Large intestine (tissue), 3 donors: ENCODE measurements around the gene INPP4A. TPM values are rescaled to one million over a fixed set of nuclear protein-coding genes. Genes with fewer than 3 reads are reported as not detected.

Source experiments
- DNase-seq, 2 donors: peaks; one replicate each; pipeline versions ENCODE4 v3.0.0 to v3.0.0-alpha.2; 2013
- H3K27ac ChIP-seq: one replicate; pipeline ENCODE4 v1.5.1; 2013; ENCODE audit warnings: low read length
- H3K27me3 ChIP-seq: 2 replicates; pipeline ENCODE4 v1.6.1; 2013; ENCODE audit warnings: low read length; ENCODE audit not compliant: control insufficient read depth, insufficient read depth
- H3K36me3 ChIP-seq: 2 replicates; pipeline ENCODE4 v1.6.1; 2013; ENCODE audit warnings: low read length; ENCODE audit not compliant: control insufficient read depth, insufficient read depth
- H3K4me1 ChIP-seq: one replicate; pipeline ENCODE4 v1.6.1; 2013; ENCODE audit warnings: low read length; ENCODE audit not compliant: control insufficient read depth, insufficient read depth
- H3K4me3 ChIP-seq: one replicate; pipeline ENCODE4 v1.5.1; 2013; ENCODE audit warnings: low read length
- H3K9me3 ChIP-seq: one replicate; pipeline ENCODE4 v1.6.1; 2013; ENCODE audit warnings: mild to moderate bottlenecking, low read depth, low read length, moderate library complexity; ENCODE audit not compliant: control insufficient read depth
- WGBS: methylation state at CpG from one replicate; pipeline ENCODE4 v1.1.5; 2013; ENCODE audit warnings: low lambda C conversion rate; ENCODE audit not compliant: insufficient coverage; 5-methylcytosine and 5-hydroxymethylcytosine counted together
- polyA plus RNA-seq: library from polyadenylated mRNA; unstranded; fragments of 120-200 nt; gene quantifications from one replicate; pipeline ENCODE4 v1.2.1, GENCODE V29; 2013

Gene INPP4A
- polyA plus RNA-seq, 1 donor: 13.6 TPM

DNA sequence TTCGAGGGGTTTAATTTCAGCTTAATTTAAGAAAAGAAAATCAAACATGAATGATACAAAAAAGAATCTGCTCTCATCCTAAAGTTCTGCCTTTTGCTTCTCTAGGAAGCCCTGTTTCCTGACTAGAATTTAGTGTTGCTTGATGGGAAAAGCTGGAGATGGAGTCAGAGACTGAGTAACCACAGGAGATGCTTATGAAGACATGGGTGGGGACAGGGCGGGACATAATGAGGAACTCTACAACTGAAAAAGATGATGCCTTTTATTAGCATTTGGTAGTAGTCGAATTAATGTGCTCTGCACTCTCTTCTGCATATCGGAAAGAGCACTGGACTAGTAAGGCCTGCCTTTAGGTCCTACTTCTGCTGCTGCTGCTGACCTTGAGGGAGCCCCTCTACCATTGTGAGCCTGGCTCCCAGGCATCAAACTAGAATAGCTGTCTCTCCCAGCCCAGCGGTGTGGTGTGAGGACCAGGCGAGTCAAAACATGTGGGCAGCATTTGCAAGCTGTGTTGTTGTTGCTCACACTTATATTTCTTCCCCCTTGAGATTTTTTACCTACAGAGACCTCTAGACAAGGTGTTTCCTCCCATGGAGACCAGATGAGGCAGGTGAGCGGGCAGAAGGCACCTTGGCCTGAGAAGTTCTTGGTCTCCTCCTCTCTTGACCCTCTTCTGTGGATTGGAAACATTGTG, 61.5 kb downstream of the INPP4A start:
- H3K4me3 ChIP-seq: no peak overlapping the region
- peaks cover 3% of the 10 kb centered on the region for H3K4me1 ChIP-seq
- no peaks in the 10 kb centered on the region for H3K9me3 ChIP-seq
- H3K36me3 ChIP-seq: peaks cover 3% of the 10 kb centered on the region
- no peak for DNase-seq
- no peaks in the 10 kb centered on the region for H3K27me3 ChIP-seq
- 89% methylated on average over 1 of the region's 7 CpGs for WGBS
- no peak overlapping the region for H3K27ac ChIP-seq

DNA sequence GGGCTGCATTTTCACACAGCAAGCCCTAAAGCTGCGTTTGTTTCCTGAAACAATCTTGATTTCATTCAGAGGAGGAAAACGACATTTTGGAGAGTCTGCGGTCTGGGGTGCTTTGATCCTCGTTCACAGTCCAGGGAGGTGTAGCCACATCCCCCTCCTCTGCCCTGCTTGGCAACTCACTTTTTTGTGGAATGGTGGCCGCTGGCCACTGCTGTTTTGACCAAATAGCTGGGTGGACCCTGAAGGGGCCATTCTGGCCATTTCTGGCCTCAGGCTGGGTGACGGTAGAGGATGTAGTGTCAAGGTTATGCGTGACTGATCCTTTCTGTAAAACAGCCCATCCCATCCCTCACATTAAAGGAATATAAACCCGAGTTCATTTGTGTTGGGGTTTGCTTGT, 62.2 kb downstream of the INPP4A start:
- WGBS: no CpG with 5 or more reads among the region's 8 CpGs
- H3K4me3 ChIP-seq: no peak overlapping the region
- H3K27ac ChIP-seq: no peak overlapping the region
- H3K36me3 ChIP-seq: peaks cover 3% of the 10 kb centered on the region
- no peaks in the 10 kb centered on the region for H3K9me3 ChIP-seq
- H3K4me1 ChIP-seq: peaks cover 3% of the 10 kb centered on the region
- DNase-seq: no peak
- H3K27me3 ChIP-seq: no peaks in the 10 kb centered on the region

DNA sequence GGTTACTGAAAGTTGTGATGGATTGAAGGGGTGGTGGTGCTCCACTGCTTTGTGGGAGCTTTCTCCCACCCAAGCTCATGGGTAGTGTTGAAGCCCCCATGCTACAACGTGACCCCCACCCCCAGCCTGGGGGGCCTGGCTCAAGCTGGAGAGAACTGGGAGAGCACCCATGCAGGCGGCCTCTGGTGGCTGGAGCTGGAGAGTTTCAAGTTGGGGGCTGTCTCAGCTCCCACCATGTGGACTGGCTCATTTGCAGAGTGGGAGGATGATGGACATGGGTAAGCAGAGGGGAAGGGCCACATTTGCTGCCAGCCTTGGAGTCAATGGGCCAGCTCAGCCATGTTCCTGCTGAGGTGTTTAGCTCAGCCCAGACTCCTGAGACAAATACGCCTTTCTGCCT, 62.8 kb downstream of the INPP4A start:
- Histone ChIP-seq H3K36me3 (peaks cover 3% of the 10 kb centered on the region), H3K4me1 (peaks cover 3% of the 10 kb centered on the region), H3K27ac (no peak overlapping the region), H3K4me3 (no peak overlapping the region), H3K27me3 (no peaks in the 10 kb centered on the region), H3K9me3 (no peaks in the 10 kb centered on the region)
- no peak for DNase-seq
- no CpG with 5 or more reads among the region's 3 CpGs for WGBS

DNA sequence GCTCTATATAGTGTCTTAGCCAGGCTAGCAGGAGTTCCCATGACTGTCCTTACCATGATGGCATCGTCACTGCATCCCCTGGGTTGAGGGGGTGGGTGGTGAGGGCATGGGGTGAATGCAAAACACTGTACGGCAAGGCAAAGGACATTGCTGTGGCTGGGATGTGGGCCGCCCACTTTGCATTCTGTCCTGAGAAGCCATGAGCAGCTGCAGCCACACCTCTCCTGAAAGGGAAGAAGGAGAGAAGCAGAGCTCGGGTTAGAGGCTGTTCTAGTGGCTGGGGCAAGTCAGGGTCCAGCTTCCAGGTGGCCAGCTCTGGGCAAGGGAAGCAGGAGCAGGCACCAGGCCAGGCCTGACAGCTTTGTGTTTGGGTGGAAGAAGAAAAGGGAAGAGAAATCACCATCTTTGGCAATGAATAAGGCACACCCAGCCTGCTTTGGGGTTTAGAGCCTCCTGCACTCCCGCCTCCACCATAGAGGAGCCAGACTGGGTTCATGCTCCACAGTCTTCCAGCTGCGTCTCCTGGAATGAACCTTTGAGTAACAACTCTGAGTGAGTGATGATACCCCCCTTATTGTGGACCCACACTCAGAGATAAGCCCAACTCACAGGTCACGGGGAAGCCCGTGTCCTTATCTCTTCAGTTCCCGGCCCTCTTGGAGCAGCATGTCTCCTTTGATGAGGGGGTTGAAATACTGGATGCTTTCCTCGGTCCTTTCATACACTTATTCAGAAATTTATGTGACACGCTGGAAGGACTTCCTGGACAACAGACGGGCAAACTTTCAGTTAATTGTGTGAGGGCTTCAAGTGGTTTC, 63.4 kb downstream of the INPP4A start:
- H3K4me1 ChIP-seq: peaks cover 3% of the 10 kb centered on the region
- H3K36me3 ChIP-seq: peaks cover 3% of the 10 kb centered on the region
- no peaks in the 10 kb centered on the region for H3K27me3 ChIP-seq
- H3K9me3 ChIP-seq: no peaks in the 10 kb centered on the region
- no CpG with 5 or more reads among the region's 12 CpGs for WGBS
- H3K27ac ChIP-seq: no peak overlapping the region
- H3K4me3 ChIP-seq: no peak overlapping the region
- DNase-seq: no peak

DNA sequence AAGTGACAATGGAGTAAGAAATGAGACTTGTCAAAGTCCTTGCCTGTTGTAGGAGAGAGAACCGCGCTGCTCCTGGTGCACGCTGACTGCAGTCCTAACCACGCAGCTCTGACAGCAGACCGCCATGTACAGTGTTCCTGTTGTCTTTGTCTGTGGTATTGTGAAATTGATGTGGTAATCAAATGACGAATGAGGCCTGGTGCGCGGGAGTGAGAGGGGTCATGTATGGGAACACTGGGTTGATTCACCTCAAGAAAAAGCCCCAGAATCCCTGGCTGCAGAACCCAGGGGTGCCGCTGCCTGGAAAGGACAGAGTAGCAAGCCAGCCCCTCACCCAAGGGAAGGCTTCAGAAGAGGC, 64.0 kb downstream of the INPP4A start:
- no peaks in the 10 kb centered on the region for H3K9me3 ChIP-seq
- no peak overlapping the region for H3K4me3 ChIP-seq
- peaks cover 2% of the 10 kb centered on the region for H3K36me3 ChIP-seq
- H3K27ac ChIP-seq: no peak overlapping the region
- peaks cover 3% of the 10 kb centered on the region for H3K4me1 ChIP-seq
- H3K27me3 ChIP-seq: no peaks in the 10 kb centered on the region
- WGBS: no CpG with 5 or more reads among the region's 9 CpGs
- DNase-seq: peak in 1 of 2 donors; percentile 22

DNA sequence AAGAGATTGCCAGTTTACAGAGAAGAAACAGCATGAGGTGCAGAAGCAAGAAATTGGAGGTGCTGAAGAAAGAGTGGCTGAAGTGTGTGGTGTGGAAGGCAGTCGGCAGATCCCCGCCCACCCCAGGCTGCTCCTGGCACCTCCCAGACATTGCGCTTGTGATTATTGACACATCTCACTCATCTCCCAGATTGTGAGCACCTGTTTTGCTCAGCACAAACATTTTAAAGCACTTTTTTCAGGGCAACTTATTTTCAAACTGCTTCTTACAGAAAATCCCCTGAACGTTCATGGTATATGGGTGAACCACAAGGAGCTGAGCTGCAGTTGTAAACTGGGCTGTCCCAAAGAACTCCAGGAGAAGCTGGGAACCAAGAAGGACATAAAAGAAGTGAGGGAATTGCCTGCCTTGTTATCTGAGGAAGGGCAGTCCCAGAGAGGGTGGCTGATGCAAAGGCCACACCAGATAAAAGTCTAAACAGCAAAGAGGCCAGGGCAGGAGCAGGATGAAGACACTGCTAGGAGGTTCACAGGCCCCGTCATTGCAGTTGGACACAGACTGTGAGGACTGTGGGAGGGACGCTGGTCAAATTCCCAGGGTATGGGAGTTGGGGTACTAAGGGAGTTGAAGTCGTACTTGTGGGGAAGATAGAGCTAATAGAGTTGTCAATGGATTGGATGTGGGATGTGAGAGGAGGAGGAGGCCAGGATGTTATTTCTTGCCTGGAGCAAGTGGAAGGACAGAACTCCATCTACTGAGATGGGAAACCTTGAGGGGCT, 65.1 kb downstream of the INPP4A start:
- H3K27ac ChIP-seq: no peak overlapping the region
- H3K4me3 ChIP-seq: no peak overlapping the region
- peaks cover 3% of the 10 kb centered on the region for H3K4me1 ChIP-seq
- DNase-seq: no peak
- H3K36me3 ChIP-seq: no peaks in the 10 kb centered on the region
- H3K27me3 ChIP-seq: no peaks in the 10 kb centered on the region
- WGBS: 100% methylated on average over 1 of the region's 7 CpGs
- H3K9me3 ChIP-seq: no peaks in the 10 kb centered on the region

DNA sequence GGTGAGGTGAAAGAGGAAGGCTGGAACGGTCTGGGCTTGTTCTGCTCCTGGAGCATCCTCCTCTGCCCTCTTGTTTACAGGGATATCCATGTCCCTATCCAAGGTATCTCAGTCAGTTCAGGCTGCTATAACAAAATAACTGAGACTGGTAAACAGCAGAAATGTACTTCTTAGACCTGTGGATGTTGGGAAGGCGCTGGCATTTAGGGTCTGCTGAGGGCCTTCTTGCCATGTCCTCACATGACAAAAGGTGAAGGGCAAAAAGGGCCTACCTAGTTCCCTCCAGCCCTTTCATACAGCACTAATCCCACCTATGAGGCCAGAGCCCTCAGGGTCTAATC, 65.6 kb downstream of the INPP4A start:
- no peak overlapping the region for H3K27ac ChIP-seq
- no peaks in the 10 kb centered on the region for H3K27me3 ChIP-seq
- H3K9me3 ChIP-seq: no peaks in the 10 kb centered on the region
- no CpG with 5 or more reads among the region's 2 CpGs for WGBS
- DNase-seq: no peak
- H3K4me1 ChIP-seq: peaks cover under 1% of the 10 kb centered on the region
- no peaks in the 10 kb centered on the region for H3K36me3 ChIP-seq
- H3K4me3 ChIP-seq: no peak overlapping the region

DNA sequence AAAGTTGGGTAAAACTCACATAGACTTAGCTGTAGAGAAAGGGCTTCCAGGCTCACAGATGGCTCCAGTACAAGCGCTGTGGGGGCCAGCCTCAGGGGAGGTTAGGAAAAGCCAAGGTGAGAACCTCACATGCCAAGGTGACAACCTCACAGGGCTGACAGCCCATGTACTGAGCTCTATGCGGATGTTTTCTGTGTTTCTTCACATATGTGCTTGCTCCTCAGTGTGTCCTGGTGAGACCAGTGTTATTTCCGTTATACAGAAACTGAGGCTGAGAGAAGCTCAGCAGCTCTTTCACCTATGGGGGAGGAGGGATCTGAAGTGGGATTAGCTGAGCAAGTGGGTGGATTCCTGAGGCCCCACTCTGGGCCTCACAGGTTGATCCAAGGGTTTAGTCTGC, 67.3 kb downstream of the INPP4A start:
- no CpG with 5 or more reads among the region's 3 CpGs for WGBS
- no peak overlapping the region for H3K4me3 ChIP-seq
- no peaks in the 10 kb centered on the region for H3K4me1 ChIP-seq
- H3K9me3 ChIP-seq: no peaks in the 10 kb centered on the region
- H3K36me3 ChIP-seq: no peaks in the 10 kb centered on the region
- no peak for DNase-seq
- no peaks in the 10 kb centered on the region for H3K27me3 ChIP-seq
- no peak overlapping the region for H3K27ac ChIP-seq

DNA sequence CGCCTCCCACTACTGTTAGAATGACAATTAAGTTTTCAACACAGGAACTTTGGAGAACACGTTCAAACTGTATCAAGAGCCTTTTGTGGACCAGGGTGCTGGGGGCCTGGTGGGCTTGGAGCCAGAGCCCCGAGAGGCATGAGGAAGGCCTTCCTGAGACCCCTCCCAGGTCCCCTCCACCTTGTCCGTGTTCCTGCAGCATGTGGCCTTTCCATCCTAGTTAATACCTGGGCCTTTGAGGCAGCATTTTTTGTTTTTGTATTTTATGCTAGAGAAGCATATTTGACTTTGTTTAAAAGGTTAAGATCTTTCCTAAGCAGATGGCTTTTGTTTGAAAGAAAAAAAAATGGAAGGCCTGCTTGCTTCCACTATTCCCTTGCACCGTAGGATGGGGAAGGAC, 68.0 kb downstream of the INPP4A start:
- H3K27me3 ChIP-seq: no peaks in the 10 kb centered on the region
- H3K27ac ChIP-seq: no peak overlapping the region
- H3K9me3 ChIP-seq: no peaks in the 10 kb centered on the region
- WGBS: no CpG with 5 or more reads among the region's 5 CpGs
- no peaks in the 10 kb centered on the region for H3K4me1 ChIP-seq
- H3K36me3 ChIP-seq: no peaks in the 10 kb centered on the region
- DNase-seq: no peak
- no peak overlapping the region for H3K4me3 ChIP-seq

DNA sequence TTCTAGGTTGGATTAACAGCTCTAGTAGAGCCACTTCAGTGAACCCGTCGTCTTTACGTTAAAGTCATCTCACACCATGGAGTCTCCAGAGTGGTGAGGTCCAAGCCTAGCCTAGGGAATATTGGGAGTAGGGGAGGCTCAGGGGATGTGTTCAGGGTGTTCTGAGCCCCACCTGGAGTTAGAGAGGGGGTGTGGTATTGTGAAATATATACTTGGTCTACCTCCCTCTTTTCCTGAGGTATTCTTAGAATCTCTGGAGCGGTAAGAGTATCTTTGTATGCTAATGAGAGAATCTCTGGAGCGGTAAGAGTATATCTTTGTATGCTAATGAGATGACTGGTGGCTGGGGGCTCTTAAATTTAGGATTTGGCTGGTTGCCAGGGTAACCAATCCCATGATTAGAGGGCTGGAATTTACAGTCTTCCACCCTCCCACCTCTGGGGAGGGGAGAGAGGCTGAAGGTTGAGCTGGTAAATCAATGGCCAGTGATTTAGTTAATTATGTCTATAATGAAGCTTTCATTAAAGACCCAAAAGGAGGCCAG, 69.5 kb downstream of the INPP4A start:
- WGBS: no CpG with 5 or more reads among the region's 5 CpGs
- H3K9me3 ChIP-seq: no peaks in the 10 kb centered on the region
- no peak for DNase-seq
- H3K4me3 ChIP-seq: no peak overlapping the region
- H3K27ac ChIP-seq: no peak overlapping the region
- no peaks in the 10 kb centered on the region for H3K36me3 ChIP-seq
- H3K4me1 ChIP-seq: no peaks in the 10 kb centered on the region
- no peaks in the 10 kb centered on the region for H3K27me3 ChIP-seq
